ENCODE measurements around the gene C2CD2.

GRCh38 chr21:41973861-41974751 is 20.3 kb upstream of the C2CD2 start:
- TF ChIP-seq, protein P1, sequence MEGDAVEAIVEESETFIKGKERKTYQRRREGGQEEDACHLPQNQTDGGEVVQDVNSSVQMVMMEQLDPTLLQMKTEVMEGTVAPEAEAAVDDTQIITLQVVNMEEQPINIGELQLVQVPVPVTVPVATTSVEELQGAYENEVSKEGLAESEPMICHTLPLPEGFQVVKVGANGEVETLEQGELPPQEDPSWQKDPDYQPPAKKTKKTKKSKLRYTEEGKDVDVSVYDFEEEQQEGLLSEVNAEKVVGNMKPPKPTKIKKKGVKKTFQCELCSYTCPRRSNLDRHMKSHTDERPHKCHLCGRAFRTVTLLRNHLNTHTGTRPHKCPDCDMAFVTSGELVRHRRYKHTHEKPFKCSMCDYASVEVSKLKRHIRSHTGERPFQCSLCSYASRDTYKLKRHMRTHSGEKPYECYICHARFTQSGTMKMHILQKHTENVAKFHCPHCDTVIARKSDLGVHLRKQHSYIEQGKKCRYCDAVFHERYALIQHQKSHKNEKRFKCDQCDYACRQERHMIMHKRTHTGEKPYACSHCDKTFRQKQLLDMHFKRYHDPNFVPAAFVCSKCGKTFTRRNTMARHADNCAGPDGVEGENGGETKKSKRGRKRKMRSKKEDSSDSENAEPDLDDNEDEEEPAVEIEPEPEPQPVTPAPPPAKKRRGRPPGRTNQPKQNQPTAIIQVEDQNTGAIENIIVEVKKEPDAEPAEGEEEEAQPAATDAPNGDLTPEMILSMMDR (IDR thresholded peaks at IDR 0.05): no peak
- TF ChIP-seq POLR2A (IDR thresholded peaks at IDR 0.05): no peak
- no peak for TF ChIP-seq EP300 (IDR thresholded peaks at IDR 0.05)

All from tibial nerve (tissue), 4 donors.